ENCODE results near the gene LSM10.

The LSM10 gene

DNA sequence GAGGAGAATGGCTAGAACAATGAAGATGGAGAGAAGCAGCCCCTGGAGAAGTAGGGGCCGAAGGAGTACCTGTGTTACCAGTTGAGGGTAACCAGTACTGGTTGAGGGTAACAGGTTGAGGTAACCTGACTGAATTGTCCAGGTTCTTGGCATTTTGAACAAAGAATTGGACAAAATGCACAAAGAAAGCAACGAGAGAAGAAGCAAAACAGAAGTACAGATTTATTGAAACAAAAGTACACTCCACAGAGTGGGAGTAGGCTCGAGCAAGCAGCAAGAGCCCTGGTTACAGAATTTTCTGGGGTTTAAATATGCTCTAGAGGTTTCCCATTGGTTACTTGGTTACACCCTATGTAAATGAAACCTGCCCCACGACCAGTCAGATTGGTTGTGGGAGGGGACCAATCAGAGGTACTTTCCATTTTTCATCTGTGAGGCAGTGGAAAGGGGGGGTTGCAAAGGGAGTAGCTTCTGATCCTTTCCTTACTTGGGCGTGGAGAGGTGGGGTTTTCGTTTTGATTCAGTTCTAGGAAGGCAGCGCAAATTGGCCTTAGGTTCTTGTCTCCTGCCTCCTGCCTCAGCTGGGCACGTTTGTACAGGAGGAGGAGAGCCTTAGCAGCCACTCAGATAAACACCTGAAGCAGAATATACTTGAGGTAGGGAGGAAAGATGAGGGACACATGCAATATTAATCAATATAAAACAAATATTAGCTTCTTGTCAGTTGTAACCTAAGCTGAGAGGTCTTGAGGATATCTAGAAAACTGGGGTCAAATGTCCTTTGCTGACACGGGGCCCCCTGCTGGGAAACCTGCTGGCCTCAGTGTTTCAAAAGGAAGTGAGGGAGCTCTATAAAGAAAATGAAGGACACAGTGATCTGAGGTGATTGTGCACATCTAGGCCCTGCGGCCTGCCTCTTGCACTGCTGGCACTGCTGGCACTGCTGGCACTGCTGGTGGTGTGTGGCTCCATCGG is 14.3 kb upstream of the LSM10 start:
- TF ChIP-seq, protein P1, sequence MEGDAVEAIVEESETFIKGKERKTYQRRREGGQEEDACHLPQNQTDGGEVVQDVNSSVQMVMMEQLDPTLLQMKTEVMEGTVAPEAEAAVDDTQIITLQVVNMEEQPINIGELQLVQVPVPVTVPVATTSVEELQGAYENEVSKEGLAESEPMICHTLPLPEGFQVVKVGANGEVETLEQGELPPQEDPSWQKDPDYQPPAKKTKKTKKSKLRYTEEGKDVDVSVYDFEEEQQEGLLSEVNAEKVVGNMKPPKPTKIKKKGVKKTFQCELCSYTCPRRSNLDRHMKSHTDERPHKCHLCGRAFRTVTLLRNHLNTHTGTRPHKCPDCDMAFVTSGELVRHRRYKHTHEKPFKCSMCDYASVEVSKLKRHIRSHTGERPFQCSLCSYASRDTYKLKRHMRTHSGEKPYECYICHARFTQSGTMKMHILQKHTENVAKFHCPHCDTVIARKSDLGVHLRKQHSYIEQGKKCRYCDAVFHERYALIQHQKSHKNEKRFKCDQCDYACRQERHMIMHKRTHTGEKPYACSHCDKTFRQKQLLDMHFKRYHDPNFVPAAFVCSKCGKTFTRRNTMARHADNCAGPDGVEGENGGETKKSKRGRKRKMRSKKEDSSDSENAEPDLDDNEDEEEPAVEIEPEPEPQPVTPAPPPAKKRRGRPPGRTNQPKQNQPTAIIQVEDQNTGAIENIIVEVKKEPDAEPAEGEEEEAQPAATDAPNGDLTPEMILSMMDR (IDR thresholded peaks at IDR 0.05; ENCODE audit: insufficient read depth, low read depth, low read length, missing control alignments), result no peak
- no peak overlapping the region for H3K4me3 ChIP-seq (ENCODE audit: low read length)
- peak; percentile 68 for DNase-seq (ENCODE audit: low read depth)

DNA sequence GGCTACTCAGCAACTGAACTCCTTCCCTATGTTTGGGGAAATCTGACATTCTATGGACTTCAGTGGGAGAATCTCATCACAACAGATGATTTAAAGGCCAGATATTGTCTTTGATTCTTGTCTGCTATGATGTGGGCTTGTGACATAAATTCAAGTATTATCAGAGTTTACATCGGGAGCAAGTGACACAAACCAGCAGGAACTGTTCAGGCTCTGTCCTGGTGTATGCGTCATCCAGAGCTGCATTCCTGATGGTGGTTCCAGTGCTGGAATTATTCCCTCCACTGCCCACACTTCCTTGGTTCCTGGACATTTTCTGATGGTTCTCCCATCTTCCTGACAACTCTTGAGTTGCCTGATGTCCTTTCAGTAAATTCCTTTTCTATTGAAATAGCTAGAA is 10.8 kb upstream of the LSM10 start:
- peak; percentile 29 for DNase-seq (ENCODE audit: low read depth)
- TF ChIP-seq, protein P1 (IDR thresholded peaks at IDR 0.05; ENCODE audit: insufficient read depth, low read depth, low read length, missing control alignments), result no peak
- H3K4me3 ChIP-seq (ENCODE audit: low read length), result no peak overlapping the region

DNA sequence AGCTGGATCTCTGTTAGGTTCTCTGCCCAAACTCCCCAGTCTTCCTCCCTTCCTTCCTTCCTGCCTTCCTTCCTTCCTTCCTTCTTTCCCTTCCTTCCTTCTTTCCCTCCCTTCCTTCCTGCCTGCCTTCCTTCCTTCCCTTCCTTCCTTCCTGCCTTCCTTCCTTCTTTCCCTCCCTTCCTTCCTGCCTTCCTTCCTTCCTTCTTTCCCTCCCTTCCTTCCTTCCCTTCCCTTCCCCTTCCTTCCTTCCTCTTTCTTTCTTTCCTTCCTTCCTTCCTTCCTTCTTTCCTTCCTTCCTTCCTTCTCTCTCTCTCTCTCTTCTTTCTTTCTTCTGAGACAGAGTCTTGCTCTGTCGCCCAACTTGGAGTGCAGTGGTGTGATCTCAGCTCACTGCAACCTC is 8.7 kb upstream of the LSM10 start:
- no peak overlapping the region for H3K4me3 ChIP-seq (ENCODE audit: low read length)
- TF ChIP-seq, protein P1 (IDR thresholded peaks at IDR 0.05; ENCODE audit: insufficient read depth, low read depth, low read length, missing control alignments), result no peak
- DNase-seq (ENCODE audit: low read depth), result no peak

DNA sequence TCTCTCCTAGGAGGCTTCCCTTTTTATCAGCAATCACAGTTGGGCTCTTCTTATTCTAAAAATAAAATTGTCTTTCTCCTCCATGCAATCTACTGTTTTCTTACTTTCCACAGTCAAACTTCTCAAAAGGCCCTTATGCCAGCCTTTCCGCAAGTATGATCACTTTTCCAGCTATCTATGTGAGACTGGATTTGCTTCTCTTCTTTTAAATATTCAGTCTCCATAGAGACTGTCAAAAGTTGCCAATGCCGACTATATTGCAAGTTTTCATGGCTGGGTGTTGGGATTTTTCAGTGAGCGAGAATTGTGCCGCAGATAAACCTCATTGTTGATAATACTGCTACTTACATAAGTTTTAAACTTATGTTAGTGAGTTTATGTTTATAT is 4.8 kb upstream of the LSM10 start:
- DNase-seq (ENCODE audit: low read depth), result no peak
- TF ChIP-seq, protein P1 (IDR thresholded peaks at IDR 0.05; ENCODE audit: insufficient read depth, low read depth, low read length, missing control alignments), result no peak
- H3K4me3 ChIP-seq (ENCODE audit: low read length), result no peak overlapping the region

DNA sequence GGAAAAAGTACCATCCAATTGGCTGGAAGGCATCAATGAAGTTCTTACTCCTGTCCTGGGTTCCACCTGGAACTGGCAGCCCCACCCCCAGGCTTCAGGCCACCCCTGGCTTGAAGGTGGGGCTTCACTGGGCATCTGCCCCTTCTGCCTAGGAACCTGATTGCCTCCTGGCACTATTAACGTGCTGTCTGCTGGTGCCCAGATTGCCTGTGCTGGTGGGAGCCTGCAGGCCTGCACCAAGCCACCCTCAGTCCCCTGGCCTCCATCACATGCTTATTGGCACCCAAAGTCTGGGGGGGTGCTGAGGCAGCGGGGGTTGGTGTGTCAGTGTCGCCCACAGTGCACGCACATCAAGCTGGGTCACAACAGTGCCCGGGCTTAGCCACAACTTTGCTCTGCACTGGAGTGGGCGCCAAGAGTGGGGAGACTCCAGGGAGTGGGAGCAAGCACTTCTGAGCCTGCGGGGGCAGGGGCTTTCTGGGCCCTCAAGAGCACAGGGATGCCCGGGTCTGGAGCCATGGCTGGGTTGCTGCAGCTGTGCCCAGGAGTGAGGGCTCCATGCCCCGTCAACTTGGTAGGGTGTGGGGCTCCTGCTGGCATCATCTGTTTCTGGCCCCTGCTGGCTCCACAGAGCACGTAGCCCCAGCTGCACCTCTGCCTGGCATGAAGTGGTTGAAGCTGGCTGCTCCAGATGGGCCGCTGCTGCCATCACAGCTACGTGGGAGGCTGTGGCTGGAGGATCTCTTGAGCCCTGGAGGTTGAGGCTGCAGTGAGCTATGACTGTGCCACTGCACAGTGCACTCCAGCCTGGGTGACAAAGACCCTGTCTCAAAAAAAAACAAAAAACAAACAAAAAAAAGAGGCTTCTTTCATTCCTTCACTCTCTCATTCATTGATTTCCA is 4.1 kb upstream of the LSM10 start:
- TF ChIP-seq, protein P1 (IDR thresholded peaks at IDR 0.05; ENCODE audit: insufficient read depth, low read depth, low read length, missing control alignments), result no peak
- H3K4me3 ChIP-seq (ENCODE audit: low read length), result no peak overlapping the region

DNA sequence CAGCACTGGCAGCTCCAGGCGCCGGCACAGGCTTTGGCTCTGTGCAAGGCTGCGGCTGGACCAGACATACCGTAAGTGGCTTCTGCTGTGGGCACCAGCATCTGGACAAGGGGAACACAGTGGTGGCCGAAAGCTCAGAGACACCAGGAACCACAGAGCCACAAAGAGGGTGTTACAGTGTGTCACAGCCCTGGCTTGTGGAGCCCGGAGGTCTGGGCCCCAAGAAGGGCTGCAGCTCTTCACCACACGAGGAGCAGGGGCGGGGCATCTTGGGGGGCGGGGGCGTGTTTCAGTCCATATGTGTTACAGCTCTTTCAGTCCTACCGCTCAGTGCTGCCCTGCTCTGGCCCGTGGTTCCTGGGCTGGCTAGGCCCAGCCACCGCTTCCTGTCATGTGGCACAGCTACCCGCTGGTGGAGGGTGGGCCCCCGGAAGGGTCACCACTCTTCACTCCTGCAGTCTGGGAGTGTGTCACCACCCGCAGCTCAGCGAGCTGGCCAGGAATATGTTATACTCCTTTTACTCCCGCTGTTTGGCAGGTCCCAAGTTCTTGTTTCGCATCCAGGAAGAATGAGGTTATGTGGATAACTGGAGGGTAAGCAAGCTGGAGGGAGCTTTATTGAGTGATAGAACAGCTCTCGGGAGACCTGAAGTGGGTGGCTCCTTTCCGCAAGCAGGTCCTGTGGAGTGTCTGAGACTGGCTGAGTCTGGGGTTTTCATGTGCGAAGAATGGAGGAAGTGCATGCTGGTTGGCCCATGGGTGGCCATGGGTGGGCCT is 3.3 kb upstream of the LSM10 start:
- TF ChIP-seq, protein P1 (IDR thresholded peaks at IDR 0.05; ENCODE audit: insufficient read depth, low read depth, low read length, missing control alignments), result no peak
- no peak for DNase-seq (ENCODE audit: low read depth)
- no peak overlapping the region for H3K4me3 ChIP-seq (ENCODE audit: low read length)

More for the DNA sequence above, 4.1 kb upstream of the LSM10 start:
- DNase-seq (ENCODE audit: low read depth), result no peak
